ENCODE measurements around the gene SMIM35.
"Not testable (repeated sequence)": the region's sequence is repeated elsewhere in the genome, so short reads cannot be mapped to it uniquely, and the experiment has no call there.

Gene SMIM35

GRCh38 chr11:117983163-117983475 is 103.6 kb downstream of the SMIM35 start:
- no peak for DNase-seq (ENCODE audit: low spot score)

GRCh38 chr11:117980720-117981119 is 106.0 kb downstream of the SMIM35 start:
- DNase-seq (ENCODE audit: low spot score), result no peak

GRCh38 chr11:117980280-117980679 is 106.5 kb downstream of the SMIM35 start:
- no peak for DNase-seq (ENCODE audit: low spot score)

GRCh38 chr11:117979481-117980211 is 107.1 kb downstream of the SMIM35 start:
- no peak for DNase-seq (ENCODE audit: low spot score)

- DNase-seq (ENCODE audit: low spot score), result no peak
Observed at GRCh38 chr11:117978991-117979390, 107.8 kb downstream of the SMIM35 start.

GRCh38 chr11:117978291-117978910 is 108.4 kb downstream of the SMIM35 start:
- not testable (repeated sequence) for DNase-seq (ENCODE audit: low spot score)

- not testable (repeated sequence) for DNase-seq (ENCODE audit: low spot score)
Observed at GRCh38 chr11:117977612-117978264, 109.0 kb downstream of the SMIM35 start.

- DNase-seq (ENCODE audit: low spot score), result no peak
Observed at GRCh38 chr11:117977029-117977428, 109.7 kb downstream of the SMIM35 start.

GRCh38 chr11:117976445-117976844 is 110.3 kb downstream of the SMIM35 start:
- DNase-seq (ENCODE audit: low spot score), result no peak

GRCh38 chr11:117973503-117973860 is 113.3 kb downstream of the SMIM35 start:
- no peak for DNase-seq (ENCODE audit: low spot score)

GRCh38 chr11:117972629-117973502 is 113.9 kb downstream of the SMIM35 start:
- DNase-seq (ENCODE audit: low spot score), result no peak

GRCh38 chr11:117972044-117972443 is 114.7 kb downstream of the SMIM35 start:
- no peak for DNase-seq (ENCODE audit: low spot score)

GRCh38 chr11:117970400-117971024 is 116.3 kb downstream of the SMIM35 start:
- no peak for DNase-seq (ENCODE audit: low spot score)

GRCh38 chr11:117969160-117969991 is 117.4 kb downstream of the SMIM35 start:
- no peak for DNase-seq (ENCODE audit: low spot score)

- no peak for DNase-seq (ENCODE audit: low spot score)
Observed at GRCh38 chr11:117966908-117967307, 119.9 kb downstream of the SMIM35 start.

GRCh38 chr11:117962826-117963225 is 123.9 kb downstream of the SMIM35 start:
- no peak for DNase-seq (ENCODE audit: low spot score)

- no peak for DNase-seq (ENCODE audit: low spot score)
Observed at GRCh38 chr11:117961896-117962295, 124.9 kb downstream of the SMIM35 start.

- DNase-seq (ENCODE audit: low spot score), result no peak
Observed at GRCh38 chr11:117960406-117960805, 126.4 kb downstream of the SMIM35 start.

GRCh38 chr11:117959438-117960149 is 127.2 kb downstream of the SMIM35 start:
- no peak for DNase-seq (ENCODE audit: low spot score)

- no peak for DNase-seq (ENCODE audit: low spot score)
Observed at GRCh38 chr11:117958949-117959348, 127.8 kb downstream of the SMIM35 start.
